Rectal smooth muscle tissue (tissue), 1 donor: ENCODE measurements around the gene BCKDHA.
"Not testable (repeated sequence)": the region's sequence is repeated elsewhere in the genome, so short reads cannot be mapped to it uniquely, and the experiment has no call there.

Source experiments
- H3K27ac ChIP-seq: one replicate; pipeline ENCODE4 v1.7.0; 2013; ENCODE audit warnings: low read depth, low read length, inconsistent platforms
- H3K27me3 ChIP-seq: one replicate; pipeline ENCODE4 v1.7.0; 2013; ENCODE audit warnings: low read length; ENCODE audit not compliant: control insufficient read depth, insufficient read depth
- H3K36me3 ChIP-seq: one replicate; pipeline ENCODE4 v1.7.0; 2013; ENCODE audit warnings: low read length; ENCODE audit not compliant: control insufficient read depth, insufficient read depth
- H3K4me1 ChIP-seq: one replicate; pipeline ENCODE4 v1.7.0; 2013; ENCODE audit warnings: low read length; ENCODE audit not compliant: control insufficient read depth, insufficient read depth
- H3K4me3 ChIP-seq: one replicate; pipeline ENCODE4 v1.7.0; 2013; ENCODE audit warnings: low read length
- H3K9ac ChIP-seq: one replicate; pipeline ENCODE4 v1.7.0; 2013; ENCODE audit warnings: low read length

BCKDHA gene

GRCh38 chr19:41399091-41399490, 1.5 kb downstream of the BCKDHA start:
- no peak overlapping the region for H3K4me3 ChIP-seq

DNA sequence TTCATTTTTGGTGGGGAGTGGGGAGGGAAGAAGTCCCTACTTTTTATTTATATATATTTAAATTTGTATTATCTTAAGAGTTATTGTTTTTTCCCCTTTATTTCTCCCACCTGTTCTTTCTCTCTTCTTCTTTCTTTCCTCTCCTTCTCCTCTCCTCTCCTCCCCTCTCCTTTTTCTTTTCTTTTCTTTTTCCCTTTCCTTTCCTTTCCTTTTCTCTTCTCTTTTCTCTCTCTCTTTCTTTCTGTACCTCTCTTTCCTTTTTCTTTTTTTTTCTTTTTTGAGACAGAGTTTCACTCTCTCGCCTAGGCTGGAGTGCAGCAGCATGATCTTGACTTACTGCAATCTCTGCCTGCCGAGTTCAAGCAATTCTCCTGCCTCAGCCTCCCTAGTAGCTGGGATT, 1.9 kb downstream of the BCKDHA start:
- H3K36me3 ChIP-seq, result no peaks in the 10 kb centered on the region
- no peak overlapping the region for H3K4me3 ChIP-seq
- peaks cover 9% of the 10 kb centered on the region for H3K4me1 ChIP-seq
- H3K27ac ChIP-seq, result no peak overlapping the region
- H3K9ac ChIP-seq, result no peak overlapping the region
- no peaks in the 10 kb centered on the region for H3K27me3 ChIP-seq

More at GRCh38 chr19:41399091-41399490, 1.5 kb downstream of the BCKDHA start:
- Histone ChIP-seq H3K36me3 (no peaks in the 10 kb centered on the region), H3K27me3 (no peaks in the 10 kb centered on the region), H3K27ac (no peak overlapping the region), H3K9ac (no peak overlapping the region), H3K4me1 (peaks cover 9% of the 10 kb centered on the region)

- no peak overlapping the region for H3K9ac ChIP-seq
- H3K36me3 ChIP-seq, result no peaks in the 10 kb centered on the region
- H3K4me3 ChIP-seq, result no peak overlapping the region
- no peaks in the 10 kb centered on the region for H3K27me3 ChIP-seq
- peaks cover 7% of the 10 kb centered on the region for H3K4me1 ChIP-seq
- H3K27ac ChIP-seq, result no peak overlapping the region
These were observed 3.9 kb downstream of the BCKDHA start for GRCh38 chr19:41401483-41401882.

- Histone ChIP-seq H3K36me3 (no peaks in the 10 kb centered on the region), H3K4me3 (no peak overlapping the region), H3K27me3 (no peaks in the 10 kb centered on the region), H3K27ac (no peak overlapping the region), H3K4me1 (peaks cover 6% of the 10 kb centered on the region), H3K9ac (no peak overlapping the region)
These were observed 4.4 kb downstream of the BCKDHA start for GRCh38 chr19:41402010-41402409.

DNA sequence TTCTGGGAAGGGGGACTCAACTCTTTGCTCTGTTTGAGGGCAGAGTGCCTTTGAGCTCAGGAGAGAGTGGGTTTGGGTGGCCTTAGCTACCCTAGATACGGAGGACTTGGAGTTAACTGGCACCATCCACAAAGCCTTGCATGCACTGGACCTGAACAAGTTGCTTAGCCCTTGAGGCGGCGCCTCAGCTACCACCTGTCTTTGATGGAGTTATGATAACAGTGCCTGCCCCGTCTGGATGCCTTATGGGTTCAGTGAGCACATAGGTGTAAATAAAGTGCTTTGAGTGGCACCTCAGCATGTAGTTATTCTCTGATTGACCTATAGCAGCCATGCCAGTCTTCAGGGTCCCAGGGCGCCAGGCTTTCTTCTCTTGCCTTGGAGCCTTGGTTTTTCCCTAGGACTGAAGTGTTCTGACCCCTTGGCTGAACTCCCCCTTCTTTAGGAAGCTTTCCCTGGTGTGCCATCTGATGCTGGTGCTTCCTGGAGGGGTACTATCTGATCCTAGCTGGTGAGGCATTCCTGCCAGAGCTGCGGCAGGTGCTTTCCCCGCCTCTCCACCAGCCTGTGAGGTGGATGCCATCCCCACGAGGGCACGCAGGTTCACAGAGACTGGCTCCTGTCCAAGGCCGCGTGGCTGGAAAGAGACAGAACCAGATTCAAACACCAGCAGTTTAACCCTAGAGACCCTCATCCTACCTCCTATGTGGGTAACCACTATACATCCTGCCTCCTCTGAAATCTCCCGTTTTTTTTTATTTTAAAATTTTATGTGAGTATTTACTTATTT, 5.8 kb downstream of the BCKDHA start:
- no peak overlapping the region for H3K4me3 ChIP-seq
- no peaks in the 10 kb centered on the region for H3K27me3 ChIP-seq
- H3K9ac ChIP-seq, result no peak overlapping the region
- H3K4me1 ChIP-seq, result peaks cover 5% of the 10 kb centered on the region
- H3K27ac ChIP-seq, result no peak overlapping the region
- H3K36me3 ChIP-seq, result no peaks in the 10 kb centered on the region

- no peak overlapping the region for H3K9ac ChIP-seq
- no peaks in the 10 kb centered on the region for H3K36me3 ChIP-seq
- H3K4me3 ChIP-seq, result no peak overlapping the region
- H3K27me3 ChIP-seq, result no peaks in the 10 kb centered on the region
- H3K27ac ChIP-seq, result no peak overlapping the region
- no peaks in the 10 kb centered on the region for H3K4me1 ChIP-seq
These were observed 8.2 kb downstream of the BCKDHA start for GRCh38 chr19:41405776-41406175.

GRCh38 chr19:41407271-41407670, 9.7 kb downstream of the BCKDHA start:
- H3K36me3 ChIP-seq, result peaks cover 3% of the 10 kb centered on the region
- no peak overlapping the region for H3K9ac ChIP-seq
- no peak overlapping the region for H3K27ac ChIP-seq
- H3K4me3 ChIP-seq, result no peak overlapping the region
- H3K4me1 ChIP-seq, result no peaks in the 10 kb centered on the region
- no peaks in the 10 kb centered on the region for H3K27me3 ChIP-seq

GRCh38 chr19:41408256-41408655, 10.6 kb downstream of the BCKDHA start:
- no peaks in the 10 kb centered on the region for H3K27me3 ChIP-seq
- no peaks in the 10 kb centered on the region for H3K4me1 ChIP-seq
- no peak overlapping the region for H3K27ac ChIP-seq
- no peak overlapping the region for H3K9ac ChIP-seq
- H3K4me3 ChIP-seq, result no peak overlapping the region
- H3K36me3 ChIP-seq, result peaks cover 6% of the 10 kb centered on the region

DNA sequence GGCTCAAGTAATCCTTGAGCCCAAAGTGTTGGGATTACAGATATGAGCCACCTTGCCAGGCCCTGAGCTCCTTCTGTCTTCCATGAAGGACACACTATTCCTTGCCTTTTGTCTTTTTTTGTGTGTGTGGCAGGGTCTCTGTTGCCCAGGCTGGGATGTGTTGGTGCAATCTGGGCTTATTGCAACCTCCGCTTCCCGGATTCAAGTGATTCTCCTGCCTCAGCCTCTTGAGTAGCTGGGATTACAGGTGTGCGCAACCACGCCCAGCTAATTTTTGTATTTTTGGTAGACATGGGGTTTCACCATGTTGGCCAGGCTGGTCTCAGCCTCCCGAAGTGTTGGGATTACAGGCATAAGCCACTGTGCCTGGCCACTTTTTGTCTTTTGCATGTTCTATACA, 11.2 kb downstream of the BCKDHA start:
- H3K27ac ChIP-seq, H3K4me1 ChIP-seq, H3K9ac ChIP-seq, H3K4me3 ChIP-seq, H3K27me3 ChIP-seq: not testable (repeated sequence)
- peaks cover 12% of the 10 kb centered on the region for H3K36me3 ChIP-seq

- Histone ChIP-seq H3K4me3 (no peak overlapping the region), H3K36me3 (peaks cover 12% of the 10 kb centered on the region), H3K27ac (no peak overlapping the region), H3K27me3 (no peaks in the 10 kb centered on the region), H3K4me1 (no peaks in the 10 kb centered on the region), H3K9ac (no peak overlapping the region)
These were observed 11.7 kb downstream of the BCKDHA start for GRCh38 chr19:41409288-41409687.

DNA sequence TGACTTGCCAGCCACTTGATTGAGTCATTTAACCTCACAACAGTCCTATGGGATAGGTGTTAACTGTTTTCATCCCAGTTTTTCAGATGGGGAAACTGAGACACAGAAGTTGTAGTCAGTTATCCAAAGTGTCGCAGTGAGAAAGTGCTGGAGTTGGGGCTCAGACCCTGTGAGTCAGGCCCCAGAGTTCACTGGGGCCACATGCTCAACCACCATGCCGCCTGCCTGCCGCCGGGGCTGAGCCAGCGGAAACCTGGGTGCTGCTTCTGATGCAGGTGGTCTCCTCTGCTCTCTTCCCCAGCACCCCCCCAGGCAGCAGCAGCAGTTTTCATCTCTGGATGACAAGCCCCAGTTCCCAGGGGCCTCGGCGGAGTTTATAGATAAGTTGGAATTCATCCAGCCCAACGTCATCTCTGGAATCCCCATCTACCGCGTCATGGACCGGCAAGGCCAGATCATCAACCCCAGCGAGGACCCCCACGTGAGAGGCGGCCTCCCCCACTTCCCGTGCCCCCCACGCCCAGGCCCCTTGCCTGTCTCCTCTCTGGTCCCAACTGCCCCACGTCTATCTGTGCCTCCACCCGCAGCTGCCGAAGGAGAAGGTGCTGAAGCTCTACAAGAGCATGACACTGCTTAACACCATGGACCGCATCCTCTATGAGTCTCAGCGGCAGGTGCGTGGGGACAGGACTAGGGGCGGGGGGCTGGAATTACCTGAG, 12.9 kb downstream of the BCKDHA start:
- no peak overlapping the region for H3K4me3 ChIP-seq
- H3K4me1 ChIP-seq, result no peaks in the 10 kb centered on the region
- no peak overlapping the region for H3K9ac ChIP-seq
- H3K27ac ChIP-seq, result no peak overlapping the region
- H3K36me3 ChIP-seq, result peaks cover 20% of the 10 kb centered on the region
- H3K27me3 ChIP-seq, result no peaks in the 10 kb centered on the region

GRCh38 chr19:41411100-41411967, 13.7 kb downstream of the BCKDHA start:
- H3K36me3 ChIP-seq, result peaks cover 23% of the 10 kb centered on the region
- H3K4me1 ChIP-seq, result no peaks in the 10 kb centered on the region
- no peaks in the 10 kb centered on the region for H3K27me3 ChIP-seq
- H3K27ac ChIP-seq, result no peak overlapping the region
- H3K9ac ChIP-seq, result no peak overlapping the region
- H3K4me3 ChIP-seq, result no peak overlapping the region
